Astrocyte (in vitro differentiated cells and primary cell): ENCODE measurements around the gene PPP2R3B.

Source experiments
- EZH2 ChIP-seq: IDR thresholded peaks from 2 replicates; pipeline ENCODE4 v1.6.1; 2012; ENCODE audit warnings: mild to moderate bottlenecking, low read length, inconsistent platforms; ENCODE audit not compliant: insufficient read depth
- TF ChIP-seq, protein P1 (sequence below): IDR thresholded peaks from 2 replicates; pipeline ENCODE4 v1.5.1; 2011; ENCODE audit warnings: low read depth, mild to moderate bottlenecking, inconsistent platforms, low read length, moderate library complexity; ENCODE audit not compliant: insufficient read depth

GRCh38 chrX:351736-352135 is 35.0 kb downstream of the PPP2R3B start:
- TF ChIP-seq, protein P1, sequence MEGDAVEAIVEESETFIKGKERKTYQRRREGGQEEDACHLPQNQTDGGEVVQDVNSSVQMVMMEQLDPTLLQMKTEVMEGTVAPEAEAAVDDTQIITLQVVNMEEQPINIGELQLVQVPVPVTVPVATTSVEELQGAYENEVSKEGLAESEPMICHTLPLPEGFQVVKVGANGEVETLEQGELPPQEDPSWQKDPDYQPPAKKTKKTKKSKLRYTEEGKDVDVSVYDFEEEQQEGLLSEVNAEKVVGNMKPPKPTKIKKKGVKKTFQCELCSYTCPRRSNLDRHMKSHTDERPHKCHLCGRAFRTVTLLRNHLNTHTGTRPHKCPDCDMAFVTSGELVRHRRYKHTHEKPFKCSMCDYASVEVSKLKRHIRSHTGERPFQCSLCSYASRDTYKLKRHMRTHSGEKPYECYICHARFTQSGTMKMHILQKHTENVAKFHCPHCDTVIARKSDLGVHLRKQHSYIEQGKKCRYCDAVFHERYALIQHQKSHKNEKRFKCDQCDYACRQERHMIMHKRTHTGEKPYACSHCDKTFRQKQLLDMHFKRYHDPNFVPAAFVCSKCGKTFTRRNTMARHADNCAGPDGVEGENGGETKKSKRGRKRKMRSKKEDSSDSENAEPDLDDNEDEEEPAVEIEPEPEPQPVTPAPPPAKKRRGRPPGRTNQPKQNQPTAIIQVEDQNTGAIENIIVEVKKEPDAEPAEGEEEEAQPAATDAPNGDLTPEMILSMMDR, result no peak
- no peak for TF ChIP-seq EZH2
